Stimulated activated CD4-positive, alpha-beta T cell treated with anti-CD3 and anti-CD28 coated beads, Interleukin-4, amount 100 ng/mL, for 24 hours (primary cell): Measurements from ENCODE around the gene METTL2B.

Experiments
- DNase-seq: peaks from one replicate; pipeline ENCODE4 v3.0.0-alpha.2; 2020

Gene METTL2B

GRCh38 chr7:128476402-128477335 lies at the start of gene METTL2B:
Gene METTL2B (plus strand): TSS chr7:128476748. CDS start chr7:128476766, 18 bp downstream.
- DNase-seq = peak; percentile 93

- peak; percentile 35 for DNase-seq
These were observed 49.2 kb upstream of the METTL2B start for GRCh38 chr7:128427289-128427891.

- no peak for DNase-seq
These were observed 46.3 kb upstream of the METTL2B start for GRCh38 chr7:128430207-128430606.

GRCh38 chr7:128431221-128431620 lies 45.3 kb upstream of the METTL2B start:
- DNase-seq = no peak

- no peak for DNase-seq
These were observed 44.8 kb upstream of the METTL2B start for GRCh38 chr7:128431754-128432153.

GRCh38 chr7:128434413-128435326 lies 41.9 kb upstream of the METTL2B start:
- DNase-seq = no peak

GRCh38 chr7:128435327-128435686 lies 41.2 kb upstream of the METTL2B start:
- no peak for DNase-seq

- DNase-seq = no peak
These were observed 38.9 kb upstream of the METTL2B start for GRCh38 chr7:128437426-128438332.

GRCh38 chr7:128442356-128442755 lies 34.2 kb upstream of the METTL2B start:
- no peak for DNase-seq

- no peak for DNase-seq
These were observed 32.5 kb upstream of the METTL2B start for GRCh38 chr7:128443831-128444600.

- no peak for DNase-seq
These were observed 30.2 kb upstream of the METTL2B start for GRCh38 chr7:128446306-128446705.

GRCh38 chr7:128447941-128448564 lies 28.5 kb upstream of the METTL2B start:
- DNase-seq = no peak

GRCh38 chr7:128448751-128449302 lies 27.7 kb upstream of the METTL2B start:
- DNase-seq = no peak

- DNase-seq = no peak
These were observed 26.1 kb upstream of the METTL2B start for GRCh38 chr7:128450409-128450808.

GRCh38 chr7:128450913-128451312 lies 25.6 kb upstream of the METTL2B start:
- no peak for DNase-seq

GRCh38 chr7:128452552-128452951 lies 24.0 kb upstream of the METTL2B start:
- no peak for DNase-seq

- no peak for DNase-seq
These were observed 22.4 kb upstream of the METTL2B start for GRCh38 chr7:128453836-128454804.

- DNase-seq = no peak
These were observed 21.6 kb upstream of the METTL2B start for GRCh38 chr7:128454808-128455542.
